A673 (cell line): ENCODE data around the gene ATP2A2.

Source experiments
- EZH2 ChIP-seq: fragments of 200-600 bp; sonication (generic); IDR thresholded peaks from 2 replicates; pipeline ENCODE4 v1.6.1; 2017; ENCODE audit warnings: borderline replicate concordance, low read depth, mild to moderate bottlenecking, mixed read lengths, antibody characterized with exemption, low read length; ENCODE audit not compliant: poor library complexity, severe bottlenecking
- TF ChIP-seq, protein P1 (sequence below): fragments of 300-800, 200-600 bp; sonication (generic); conservative IDR thresholded peaks from 2 replicates; pipeline ENCODE4 v1.5.1; 2017; ENCODE audit warnings: low read depth, mild to moderate bottlenecking, antibody characterized with exemption, low read length, moderate library complexity, mixed read lengths

DNA sequence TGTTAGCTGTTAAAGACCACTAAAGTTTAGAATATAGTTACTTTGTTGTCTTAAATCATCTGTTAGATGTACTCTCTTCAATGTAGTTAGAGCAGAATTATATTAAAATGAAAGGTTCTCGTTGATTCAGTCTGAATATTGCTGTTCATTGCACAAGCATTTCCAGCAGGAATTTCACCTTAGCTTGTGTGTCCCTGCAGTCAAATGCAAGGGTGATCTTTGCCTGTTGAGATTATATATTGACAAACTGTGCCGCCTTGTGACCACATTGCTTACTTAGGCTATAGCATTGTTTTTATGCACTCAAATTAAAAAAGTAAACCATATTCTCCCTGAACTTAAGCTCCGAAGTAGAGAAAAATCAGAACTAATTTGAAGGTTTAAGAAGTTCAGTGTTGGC is 39.5 kb downstream of the ATP2A2 start:
- TF ChIP-seq, protein P1, sequence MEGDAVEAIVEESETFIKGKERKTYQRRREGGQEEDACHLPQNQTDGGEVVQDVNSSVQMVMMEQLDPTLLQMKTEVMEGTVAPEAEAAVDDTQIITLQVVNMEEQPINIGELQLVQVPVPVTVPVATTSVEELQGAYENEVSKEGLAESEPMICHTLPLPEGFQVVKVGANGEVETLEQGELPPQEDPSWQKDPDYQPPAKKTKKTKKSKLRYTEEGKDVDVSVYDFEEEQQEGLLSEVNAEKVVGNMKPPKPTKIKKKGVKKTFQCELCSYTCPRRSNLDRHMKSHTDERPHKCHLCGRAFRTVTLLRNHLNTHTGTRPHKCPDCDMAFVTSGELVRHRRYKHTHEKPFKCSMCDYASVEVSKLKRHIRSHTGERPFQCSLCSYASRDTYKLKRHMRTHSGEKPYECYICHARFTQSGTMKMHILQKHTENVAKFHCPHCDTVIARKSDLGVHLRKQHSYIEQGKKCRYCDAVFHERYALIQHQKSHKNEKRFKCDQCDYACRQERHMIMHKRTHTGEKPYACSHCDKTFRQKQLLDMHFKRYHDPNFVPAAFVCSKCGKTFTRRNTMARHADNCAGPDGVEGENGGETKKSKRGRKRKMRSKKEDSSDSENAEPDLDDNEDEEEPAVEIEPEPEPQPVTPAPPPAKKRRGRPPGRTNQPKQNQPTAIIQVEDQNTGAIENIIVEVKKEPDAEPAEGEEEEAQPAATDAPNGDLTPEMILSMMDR: no peak
- TF ChIP-seq EZH2: no peak
